GM12874 (cell line): ENCODE results near the gene SLC6A9.

Experiments used
- CTCF ChIP-seq: IDR thresholded peaks from 2 replicates; pipeline ENCODE4 v1.5.1; 2011; ENCODE audit warnings: low read depth, mild to moderate bottlenecking, control low read depth, low read length, moderate library complexity; ENCODE audit not compliant: insufficient read depth

The SLC6A9 gene

GRCh38 chr1:44024903-44025525 lies 6.2 kb downstream of the SLC6A9 start:
- no peak for TF ChIP-seq CTCF

- TF ChIP-seq CTCF = no peak
These were observed 7.0 kb downstream of the SLC6A9 start for GRCh38 chr1:44024031-44024902.

GRCh38 chr1:44021581-44022321 lies 9.5 kb downstream of the SLC6A9 start:
- no peak for TF ChIP-seq CTCF

- no peak for TF ChIP-seq CTCF
These were observed 10.1 kb downstream of the SLC6A9 start for GRCh38 chr1:44021156-44021555.

GRCh38 chr1:44020464-44020863 lies 10.8 kb downstream of the SLC6A9 start:
- TF ChIP-seq CTCF = no peak

GRCh38 chr1:44019466-44019948 lies 11.8 kb downstream of the SLC6A9 start:
- no peak for TF ChIP-seq CTCF

GRCh38 chr1:44016890-44017400 lies 14.3 kb downstream of the SLC6A9 start:
- TF ChIP-seq CTCF = no peak
